ENCODE measurements around the gene ARSA. TPM values are rescaled to one million over a fixed set of nuclear protein-coding genes. Genes with fewer than 3 reads are reported as not detected.

The ARSA gene
- total and polyA plus RNA-seq, 2 donors (not counting 3 experiments of a cell fraction or from before 2014, with no cell fraction given): 22.3 to 33.6 TPM

GRCh38 chr22:50672471-50673230, 44.7 kb upstream of the ARSA start, which contains the start of gene SHANK3:
TSS of gene SHANK3 (plus strand) at chr22:50672823.
- Histone ChIP-seq H3K9me1 (replicated peaks; ENCODE audit: control insufficient read depth, extremely low read depth, insufficient read depth, low read length) (no peaks in the 10 kb centered on the region), H3K27me3 (ENCODE audit: control insufficient read depth in 2 of 2, insufficient read depth in 2 of 2, low read length in 2 of 2) (no peaks in the 10 kb centered on the region), H2AFZ (ENCODE audit: low read depth, low read length) (peak within 1 kb of the TSS; percentile 21), H3K4me2 (ENCODE audit: insufficient read depth, low read length) (peak within 1 kb of the TSS; percentile 54), H3K27ac (ENCODE audit: insufficient read depth, low read depth, low read length) (peak within 1 kb of the TSS; percentile 94), H3K9me3 (replicated peaks; ENCODE audit: control insufficient read depth, insufficient read depth, low read length) (no peaks in the 10 kb centered on the region), H4K20me1 (replicated peaks; ENCODE audit: control insufficient read depth, extremely low read depth, insufficient read depth, low read length) (no peaks in the 10 kb centered on the region), H3K4me3 (replicated peaks in 1 of 3; ENCODE audit: insufficient read depth in 1 of 3, low read depth in 1 of 3, low read length in 3 of 3) (peak within 1 kb of the TSS; percentile 64 to 82 (median 74)), H3K4me1 (ENCODE audit: control insufficient read depth, extremely low read depth, insufficient read depth, low read length) (peaks cover 37% of the 10 kb centered on the region), H3K36me3 (ENCODE audit: control insufficient read depth in 2 of 2, extremely low read depth in 1 of 2, insufficient read depth in 2 of 2, low read length in 2 of 2) (peaks cover 2 to 25% of the 10 kb centered on the region in 2 experiments), H3K9ac (replicated peaks; ENCODE audit: extremely low read depth, insufficient read depth, low read length) (peak within 1 kb of the TSS; percentile 90), H3K79me2 (ENCODE audit: control insufficient read depth, insufficient read depth, low read length) (peaks cover 41% of the 10 kb centered on the region)
- ChIA-PET POLR2A (interaction anchor here (0.8 to 0.9 kb wide), 3 partner anchors 29 to 45 kb away, joined by 3 read pairs; partner anchors contain the start of gene ARSA), CTCF (interaction anchor here (0.9 to 6.1 kb wide), 7 partner anchors 16 to 52 kb away, joined by 3 to 64 read pairs (median 9); partner anchors contain the start of gene ARSA)
- FAIRE-seq (peak; percentile 97), DNase-seq (ENCODE audit: low read depth, low spot score) (peak; percentile 92)
- no TSS peak for BruUV-seq (replicated peaks)
- TF ChIP-seq MYC (IDR thresholded peaks at IDR 0.05; ENCODE audit: low read depth, low read length) (peak; percentile 78), MAX (IDR thresholded peaks at IDR 0.05; ENCODE audit: insufficient read depth, insufficient read length) (peak; percentile 59), JUN (IDR thresholded peaks at IDR 0.05; ENCODE audit: borderline replicate concordance, insufficient read depth, insufficient read length, low read depth) (no peak), EZH2 (IDR thresholded peaks at IDR 0.05; ENCODE audit: borderline replicate concordance, low read depth, low read length, severe bottlenecking) (no peak), FOS (IDR thresholded peaks at IDR 0.05; ENCODE audit: borderline replicate concordance, insufficient read depth, low read length) (peak; percentile 22), POLR2A (IDR thresholded peaks at IDR 0.05; ENCODE audit: low read depth, low read length) (peak; percentile 96), GATA2 (IDR thresholded peaks at IDR 0.05; ENCODE audit: insufficient read depth, insufficient read length, low read depth, low read length) (peak; percentile 89), POLR2AphosphoS5 (IDR thresholded peaks at IDR 0.05; ENCODE audit: insufficient read depth, low read depth, low read length) (peak; percentile 96), CTCF (IDR thresholded peaks at IDR 0.05; ENCODE audit: extremely low read depth in 1 of 2, insufficient read depth in 1 of 2, low read depth in 1 of 2, low read length in 2 of 2) (no peak)
- dilution Hi-C loops (cut with MboI; ENCODE audit: extremely low pct_ligation_motif_present, low sequenced_read_pairs) (no loop called here), intact Hi-C loops (cut with micrococcal nuclease) (loop anchor here (1.0 to 5.0 kb wide), 6 partner anchors 16 to 147 kb away; partner anchors contain the start of genes ARSA, CPT1B and SCO2)
